Measurements from ENCODE around the gene RAB1B. TPM values are rescaled to one million over a fixed set of nuclear protein-coding genes. Genes with fewer than 3 reads are reported as not detected.

The RAB1B gene
- total and polyA plus RNA-seq, 2 donors (not counting 1 experiment from before 2014, with no cell fraction given) = 77.1 to 77.8 TPM

- H3K27ac Mint-ChIP-seq = peak overlapping the region; percentile 91
- H3K4me2 ChIP-seq (replicated peaks; ENCODE audit: low read depth, low read length, poor library complexity, severe bottlenecking) = peak overlapping the region; percentile 49
- H2AFZ ChIP-seq (ENCODE audit: insufficient read depth, low read depth, low read length, poor library complexity, severe bottlenecking) = no peak overlapping the region
- CTCF ChIA-PET = interaction anchor here (0.6 to 4.4 kb wide), 23 partner anchors 12 to 976 kb away, joined by 3 to 31 read pairs (median 4); partner anchors contain the start of genes MRPL11, SF3B2 and YIF1A
- TF ChIP-seq EZH2 (IDR thresholded peaks at IDR 0.05; ENCODE audit: borderline replicate concordance, insufficient read depth, low read depth, low read length, poor library complexity, severe bottlenecking) (no peak), CTCF (IDR thresholded peaks at IDR 0.05) (peak; percentile 99)
- 33% methylated on average over 15 of the region's 21 CpGs for WGBS (ENCODE audit: insufficient coverage)
- H3K9me3 Mint-ChIP-seq (ENCODE audit: insufficient read depth) = no peaks in the 10 kb centered on the region
- H3K27me3 ChIP-seq (replicated peaks in 1 of 4; ENCODE audit: control extremely low read depth in 1 of 4, control insufficient read depth in 3 of 4, insufficient read depth in 4 of 4, low read length in 3 of 4) = no peaks in the 10 kb centered on the region
- DNase-seq (peak; percentile 98), ATAC-seq (ENCODE audit: low read depth) (peak; percentile 98)
- peaks cover 7 to 76% of the 10 kb centered on the region in 2 experiments for H3K36me3 ChIP-seq (replicated peaks in 1 of 2; ENCODE audit: control extremely low read depth in 1 of 2, control insufficient read depth in 1 of 2, extremely low read depth in 1 of 2, insufficient read depth in 2 of 2, low read length in 1 of 2)
- H3K4me3 Mint-ChIP-seq = peak overlapping the region; percentile 6
- H3K27me3 Mint-ChIP-seq = no peaks in the 10 kb centered on the region
- POLR2A ChIA-PET = interaction anchor here (1.3 kb wide), 1 partner anchor 45 kb away, joined by 6 read pairs; the partner anchor contains the start of gene RAB1B
- H3K27ac ChIP-seq (ENCODE audit: low read length in 2 of 2) = peak overlapping the region; percentile 94 to 95
- H3K79me2 ChIP-seq (ENCODE audit: control insufficient read depth, insufficient read depth, low read length) = peaks cover 9% of the 10 kb centered on the region
- intact Hi-C loops (cut with micrococcal nuclease) = loop anchor here (1.0 kb wide), 4 partner anchors 36 to 170 kb away; partner anchors contain the start of gene SF3B2
- H3K4me1 ChIP-seq (ENCODE audit: control insufficient read depth in 2 of 2, insufficient read depth in 2 of 2, low read length in 2 of 2) = peaks cover 10 to 14% of the 10 kb centered on the region in 2 donors
- H3K4me3 ChIP-seq (ENCODE audit: control extremely low read depth in 1 of 5, extremely low read depth in 1 of 5, insufficient read depth in 1 of 5, low read depth in 2 of 5, low read length in 4 of 5) = no peak overlapping the region
- peaks cover 7% of the 10 kb centered on the region for H4K20me1 ChIP-seq (ENCODE audit: control insufficient read depth, insufficient read depth, low read length, poor library complexity, severe bottlenecking)
- no peaks in the 10 kb centered on the region for H3K9me3 ChIP-seq (ENCODE audit: control extremely low read depth in 1 of 3, control insufficient read depth in 2 of 3, insufficient read depth in 1 of 3, low read length in 2 of 3)
- no peak overlapping the region for H3K9ac ChIP-seq (ENCODE audit: low read length)
- peaks cover 16% of the 10 kb centered on the region for H3K4me1 Mint-ChIP-seq
Measured at GRCh38 chr11:66222358-66223149, 45.9 kb upstream of the RAB1B start.

Measured in B cell (primary cell).